ENCODE results near the gene MRPL49. TPM values are rescaled to one million over a fixed set of nuclear protein-coding genes. Genes with fewer than 3 reads are reported as not detected.

The MRPL49 gene
- total RNA-seq, 4 donors from 2014 or later = 70.9 to 112 (median 91.6) TPM

GRCh38 chr11:65124480-65125196 is 2.5 kb downstream of the MRPL49 start:
- H3K4me3 ChIP-seq (replicated peaks in 1 of 3) = no peak overlapping the region
- no peak for DNase-seq
- H3K9me3 ChIP-seq = no peaks in the 10 kb centered on the region
- intact Hi-C loops (cut with DNase I) = no loop called here
- TF ChIP-seq CTCF (IDR thresholded peaks at IDR 0.05) (no peak), POLR2A (IDR thresholded peaks at IDR 0.05) (no peak)
- WGBS, 2 donors = 86 to 87% methylated on average over 5 of the region's 5 CpGs
- no peaks in the 10 kb centered on the region for H3K27me3 ChIP-seq
- no peak overlapping the region for H3K27ac ChIP-seq
- peaks cover 13 to 19% of the 10 kb centered on the region in 2 donors for H3K4me1 ChIP-seq
- peaks cover 59 to 61% of the 10 kb centered on the region in 2 donors for H3K36me3 ChIP-seq

- no peak overlapping the region for H3K27ac ChIP-seq
- peaks cover 13 to 19% of the 10 kb centered on the region in 2 donors for H3K4me1 ChIP-seq
- TF ChIP-seq POLR2A (IDR thresholded peaks at IDR 0.05) = no peak
- TF ChIP-seq CTCF (IDR thresholded peaks at IDR 0.05) = no peak
- no peak for DNase-seq
- 86 to 92% methylated on average over 12 of the region's 12 CpGs for WGBS, 2 donors
- intact Hi-C loops (cut with DNase I) = no loop called here
- H3K36me3 ChIP-seq = peaks cover 61% of the 10 kb centered on the region in 2 donors
- H3K9me3 ChIP-seq = no peaks in the 10 kb centered on the region
- H3K27me3 ChIP-seq = no peaks in the 10 kb centered on the region
- H3K4me3 ChIP-seq (replicated peaks in 1 of 3) = no peak overlapping the region
These were observed 3.3 kb downstream of the MRPL49 start for GRCh38 chr11:65125197-65126056.

- Histone ChIP-seq H3K27ac (no peak overlapping the region), H3K4me3 (replicated peaks in 1 of 3) (no peak overlapping the region), H3K27me3 (no peaks in the 10 kb centered on the region), H3K9me3 (no peaks in the 10 kb centered on the region), H3K36me3 (peaks cover 69 to 70% of the 10 kb centered on the region in 2 donors), H3K4me1 (peaks cover 5 to 7% of the 10 kb centered on the region in 2 donors)
- intact Hi-C loops (cut with DNase I) = no loop called here
- no peak for DNase-seq
- WGBS, 2 donors = 76 to 88% methylated on average over 6 of the region's 6 CpGs
- no peak for TF ChIP-seq CTCF (IDR thresholded peaks at IDR 0.05)
- no peak for TF ChIP-seq POLR2A (IDR thresholded peaks at IDR 0.05)
These were observed 4.6 kb downstream of the MRPL49 start for GRCh38 chr11:65126624-65127274.

GRCh38 chr11:65127473-65128181 is 5.5 kb downstream of the MRPL49 start:
- Histone ChIP-seq H3K36me3 (peaks cover 76 to 78% of the 10 kb centered on the region in 2 donors), H3K9me3 (no peaks in the 10 kb centered on the region), H3K27ac (no peak overlapping the region), H3K27me3 (no peaks in the 10 kb centered on the region), H3K4me3 (replicated peaks in 1 of 3) (no peak overlapping the region), H3K4me1 (peaks cover 2 to 9% of the 10 kb centered on the region in 2 donors)
- DNase-seq = no peak
- no peak for TF ChIP-seq CTCF (IDR thresholded peaks at IDR 0.05)
- no peak for TF ChIP-seq POLR2A (IDR thresholded peaks at IDR 0.05)
- intact Hi-C loops (cut with DNase I) = no loop called here
- WGBS, 2 donors = 79% methylated on average over 10 to 12 of the region's 12 CpGs
